ENCODE data around the gene OLFML2A.
"Not testable (repeated sequence)": the region's sequence is repeated elsewhere in the genome, so short reads cannot be mapped to it uniquely, and the experiment has no call there.

The OLFML2A gene

DNA sequence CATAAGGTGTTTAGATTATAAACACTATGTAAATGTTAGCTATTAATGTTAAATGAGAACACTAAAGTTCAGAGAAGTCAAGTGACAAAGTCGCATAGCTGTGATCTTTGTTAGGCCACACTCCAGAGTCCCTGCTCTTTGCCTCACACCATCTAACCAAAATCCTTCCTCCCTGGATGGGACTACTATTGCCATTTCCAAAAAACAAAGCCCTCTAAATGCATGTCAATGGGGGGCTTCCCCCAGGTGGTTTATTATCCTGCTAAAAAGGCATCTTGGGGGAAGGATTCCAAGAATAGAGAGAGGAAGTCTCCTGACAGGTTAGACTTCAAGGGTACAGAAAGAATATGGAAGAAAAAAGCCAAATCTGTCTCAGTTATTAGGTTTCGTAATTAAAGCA lies 16.2 kb upstream of the OLFML2A start:
- FAIRE-seq (no peak), DNase-seq (ENCODE audit: low spot score) (no peak)

DNA sequence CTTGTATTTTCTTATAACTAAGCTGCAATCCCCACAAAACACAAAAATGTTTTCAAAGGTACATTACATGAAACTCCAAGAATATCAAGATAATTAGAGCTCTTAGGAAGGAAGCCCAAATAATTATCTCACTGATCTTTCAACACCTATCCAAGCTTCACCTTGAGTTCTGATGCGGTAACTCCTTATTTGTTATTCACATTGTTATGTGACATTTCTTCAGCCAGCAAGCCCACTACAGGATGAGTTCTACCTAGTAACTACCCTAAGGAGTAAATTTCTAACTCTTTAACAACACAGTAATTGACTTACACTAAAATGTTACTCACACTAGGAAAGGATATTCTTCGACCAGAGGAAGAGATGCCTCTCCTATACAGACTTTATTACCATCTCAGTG lies 15.7 kb upstream of the OLFML2A start:
- no peak for DNase-seq (ENCODE audit: low spot score)
- FAIRE-seq: no peak

DNA sequence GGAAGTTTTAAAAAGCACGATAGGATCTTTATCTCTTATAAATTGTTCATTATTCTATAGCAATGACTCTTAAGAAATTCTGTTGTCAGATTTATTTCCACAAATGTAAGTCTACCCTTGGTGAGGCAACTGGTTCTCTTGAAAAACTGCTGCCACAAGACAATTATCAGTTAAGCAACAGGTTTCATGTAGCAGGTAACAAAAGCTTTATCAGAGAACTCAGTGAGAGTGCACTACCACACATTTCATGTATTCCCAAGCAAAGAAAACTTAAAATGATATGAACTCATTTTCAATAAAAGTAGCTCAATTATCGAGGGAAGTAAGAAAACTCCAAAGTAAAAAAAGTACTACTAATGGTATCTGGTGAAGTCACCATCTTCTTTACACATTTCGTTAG lies 15.2 kb upstream of the OLFML2A start:
- FAIRE-seq: no peak

DNA sequence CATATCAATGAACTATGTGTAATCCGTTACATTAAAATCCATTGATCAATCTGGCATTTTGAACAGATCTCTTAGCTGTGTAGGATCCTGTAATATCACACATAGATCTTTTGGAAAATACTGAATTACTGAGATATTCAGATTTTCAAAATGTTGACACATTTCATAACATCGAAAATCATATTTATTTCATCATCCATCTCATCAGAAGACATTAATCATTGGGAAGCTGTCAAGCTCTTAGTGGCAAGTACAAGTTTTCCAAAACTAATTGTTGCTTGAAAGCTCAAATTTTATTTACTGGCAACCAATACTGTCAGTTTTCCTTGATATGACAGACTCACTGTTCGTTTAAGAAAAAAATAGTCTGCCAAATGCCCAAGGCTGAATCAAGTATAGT lies 14.3 kb upstream of the OLFML2A start:
- FAIRE-seq (no peak), DNase-seq (ENCODE audit: low spot score) (no peak)

More for the DNA sequence above, 15.2 kb upstream of the OLFML2A start:
- no peak for DNase-seq (ENCODE audit: low spot score)

DNA sequence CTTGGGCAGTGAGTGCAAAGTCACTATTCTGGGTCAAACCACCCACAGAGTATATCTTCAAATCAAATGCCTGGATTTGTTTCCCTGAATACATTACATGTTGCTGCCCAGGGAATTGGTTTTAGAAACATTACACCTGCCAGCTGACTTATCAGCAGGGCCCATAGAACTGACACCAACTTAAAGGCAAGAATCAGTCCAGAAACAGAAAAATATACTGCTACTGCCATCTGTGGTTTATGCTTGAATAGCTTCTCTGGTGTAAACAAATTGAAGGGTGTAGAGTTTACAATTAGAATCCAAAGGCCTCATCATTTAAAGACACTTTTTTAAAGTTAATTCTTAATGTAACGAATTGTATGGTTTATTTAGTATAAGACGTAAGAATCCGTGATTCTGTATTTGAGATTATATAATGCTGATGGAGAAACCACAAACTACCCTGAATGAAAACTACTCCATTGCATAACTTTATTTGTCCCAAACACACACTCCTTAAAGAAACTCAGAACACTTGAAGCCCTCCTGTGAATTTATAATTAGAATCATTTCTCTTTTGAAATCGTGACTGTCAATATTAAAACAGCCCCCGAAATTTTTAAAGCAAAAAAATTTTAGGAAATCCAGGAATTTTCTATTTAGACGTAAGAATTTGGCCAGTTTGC lies 12.0 kb upstream of the OLFML2A start:
- DNase-seq (ENCODE audit: low spot score) (no peak), FAIRE-seq (no peak)

DNA sequence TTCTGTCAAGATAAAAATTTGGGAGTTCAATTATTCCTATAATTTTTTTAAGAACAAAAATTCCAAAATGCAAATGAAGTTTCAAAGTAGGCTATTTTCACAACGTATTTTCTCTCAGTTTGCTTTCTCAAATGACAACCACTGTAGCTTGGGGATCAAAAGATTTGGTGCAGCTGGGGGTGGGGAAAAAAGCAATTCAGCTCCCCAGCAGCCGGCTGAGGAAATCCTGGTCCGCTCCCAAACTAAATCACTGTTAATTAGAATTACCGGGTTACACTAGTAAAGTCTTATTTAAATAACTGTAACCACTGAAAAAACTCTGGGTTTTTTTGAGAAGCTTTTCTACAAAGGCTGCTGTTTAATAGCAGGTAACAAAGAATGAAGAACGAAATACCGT lies 11.5 kb upstream of the OLFML2A start:
- DNase-seq (ENCODE audit: low spot score) (no peak), FAIRE-seq (no peak)

DNA sequence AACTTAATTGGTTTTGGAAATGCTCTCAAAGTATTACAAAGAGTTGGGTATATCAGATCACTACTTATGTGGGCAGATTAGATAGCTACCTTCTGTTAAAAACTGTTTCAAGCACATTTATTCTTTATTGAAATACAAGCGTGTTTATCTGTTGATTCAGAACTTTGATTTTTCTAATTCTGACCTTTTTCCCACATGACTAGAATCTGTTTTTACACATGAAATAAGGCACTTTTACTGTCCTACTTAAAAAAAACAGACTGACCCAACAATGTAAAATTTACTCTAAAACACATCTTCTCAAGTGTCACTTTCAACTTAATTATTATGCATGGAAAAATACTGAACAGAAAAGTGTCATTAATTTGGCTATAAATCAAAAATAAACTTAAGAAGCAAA lies 10.6 kb upstream of the OLFML2A start:
- FAIRE-seq (no peak), DNase-seq (ENCODE audit: low spot score) (no peak)

DNA sequence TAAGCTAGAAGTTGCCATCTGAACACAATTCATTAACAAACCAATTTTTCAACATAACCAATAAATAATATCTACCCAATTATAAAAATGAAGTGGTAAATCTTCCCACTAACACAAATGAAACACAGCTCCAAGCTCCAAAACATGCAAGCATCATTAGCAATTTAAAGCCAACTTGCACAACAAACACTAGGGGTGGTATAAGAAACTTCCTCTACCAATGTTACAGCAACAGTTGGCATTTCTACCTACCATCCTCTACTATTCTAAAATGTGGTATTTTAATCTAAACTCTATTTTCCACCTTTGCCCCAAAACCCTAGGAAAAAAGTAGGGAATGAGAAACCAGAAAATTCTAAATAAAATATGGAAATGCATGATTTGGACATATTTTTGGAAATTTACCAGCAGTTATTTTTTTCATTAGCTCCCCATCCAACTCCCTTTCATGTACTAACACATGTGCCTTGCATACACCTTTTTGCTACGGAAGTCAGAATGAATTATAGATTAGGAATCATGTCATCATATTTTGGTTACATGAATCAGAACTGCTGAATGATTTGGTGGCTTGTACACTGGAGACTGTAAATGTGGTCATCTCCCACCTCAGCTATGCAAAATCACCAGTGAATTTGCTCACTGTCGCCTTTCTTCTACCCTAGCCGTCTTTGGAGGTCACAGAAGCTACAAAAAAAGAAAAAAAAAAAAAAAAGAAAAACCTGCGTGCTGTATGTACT lies 9.9 kb upstream of the OLFML2A start:
- FAIRE-seq: peak; percentile 55

DNA sequence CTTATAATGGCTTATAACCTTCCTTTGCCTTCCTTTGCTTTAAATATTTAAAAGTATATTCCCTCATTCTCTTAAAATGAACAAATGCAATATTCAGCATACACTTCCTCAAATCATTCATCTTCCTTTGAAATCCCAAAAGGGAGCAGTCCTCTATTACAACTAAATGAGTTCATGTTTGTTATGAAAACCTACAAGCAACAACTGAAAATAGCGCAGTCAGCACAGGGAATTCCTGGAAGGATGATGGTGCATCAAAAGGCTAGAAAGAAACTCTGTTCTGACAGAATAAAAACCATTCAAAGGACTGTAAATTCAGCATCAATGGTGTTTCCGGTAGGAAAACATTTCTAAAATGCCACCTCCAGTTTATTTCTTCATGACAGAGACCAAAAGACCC lies 9.1 kb upstream of the OLFML2A start:
- no peak for FAIRE-seq
- DNase-seq (ENCODE audit: low spot score): no peak

More for the DNA sequence above, 9.9 kb upstream of the OLFML2A start:
- DNase-seq (ENCODE audit: low spot score): no peak

DNA sequence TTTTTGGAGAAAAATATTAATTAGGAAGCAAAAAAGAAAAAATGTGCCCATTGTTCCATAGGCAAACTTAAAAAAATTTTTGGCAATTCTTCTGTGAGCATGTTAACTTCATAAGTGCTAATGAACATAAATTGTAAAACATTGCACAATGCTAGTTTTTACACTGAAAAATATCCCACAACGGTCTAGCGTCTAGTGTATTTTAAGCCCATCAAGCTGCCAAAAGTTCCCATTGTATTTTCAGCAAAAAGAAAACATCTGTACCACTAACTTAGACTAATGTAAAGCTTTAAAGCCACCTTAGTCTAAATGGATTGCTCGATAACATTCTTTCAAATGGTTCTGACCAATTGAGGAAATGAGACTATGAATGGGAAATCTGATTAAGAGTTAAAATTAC lies 8.6 kb upstream of the OLFML2A start:
- DNase-seq (ENCODE audit: low spot score): no peak
- peak; percentile 16 for FAIRE-seq

DNA sequence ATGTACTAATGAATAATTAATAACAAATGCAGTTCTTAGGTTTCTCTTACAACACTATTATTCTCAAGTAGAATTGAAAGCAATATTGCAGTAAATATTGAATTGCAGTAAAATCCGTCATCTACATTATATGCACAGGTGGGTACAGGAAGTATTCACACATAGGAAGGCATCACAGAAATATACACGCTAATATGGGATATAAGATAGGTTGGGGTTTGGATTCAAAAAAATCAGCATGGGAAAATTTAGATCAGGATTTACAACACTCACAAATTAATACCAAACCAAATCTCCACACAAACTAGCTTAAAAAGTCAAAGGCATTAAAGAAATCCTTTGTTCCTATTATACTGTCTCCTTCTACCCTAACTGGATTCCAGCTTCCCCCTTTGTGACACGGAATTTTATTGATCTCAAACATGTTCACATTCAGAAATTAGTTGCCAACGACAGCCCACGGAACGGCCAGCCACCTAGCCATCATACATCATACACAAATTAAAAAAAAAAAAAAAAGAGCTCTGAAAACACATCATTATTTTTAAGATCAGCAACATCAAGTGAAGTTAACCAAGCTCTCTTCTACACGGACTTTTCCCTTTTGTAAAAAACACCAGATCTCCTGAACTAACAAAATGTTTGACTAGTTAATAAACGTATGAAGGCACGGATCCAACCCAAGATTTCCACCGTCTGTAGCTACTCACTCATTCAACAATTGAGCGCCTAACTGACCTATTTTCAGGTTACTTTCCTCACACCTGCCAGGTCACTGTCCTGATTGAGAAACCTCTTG lies 8.0 kb upstream of the OLFML2A start:
- no peak for FAIRE-seq
- DNase-seq (ENCODE audit: low spot score): no peak

DNA sequence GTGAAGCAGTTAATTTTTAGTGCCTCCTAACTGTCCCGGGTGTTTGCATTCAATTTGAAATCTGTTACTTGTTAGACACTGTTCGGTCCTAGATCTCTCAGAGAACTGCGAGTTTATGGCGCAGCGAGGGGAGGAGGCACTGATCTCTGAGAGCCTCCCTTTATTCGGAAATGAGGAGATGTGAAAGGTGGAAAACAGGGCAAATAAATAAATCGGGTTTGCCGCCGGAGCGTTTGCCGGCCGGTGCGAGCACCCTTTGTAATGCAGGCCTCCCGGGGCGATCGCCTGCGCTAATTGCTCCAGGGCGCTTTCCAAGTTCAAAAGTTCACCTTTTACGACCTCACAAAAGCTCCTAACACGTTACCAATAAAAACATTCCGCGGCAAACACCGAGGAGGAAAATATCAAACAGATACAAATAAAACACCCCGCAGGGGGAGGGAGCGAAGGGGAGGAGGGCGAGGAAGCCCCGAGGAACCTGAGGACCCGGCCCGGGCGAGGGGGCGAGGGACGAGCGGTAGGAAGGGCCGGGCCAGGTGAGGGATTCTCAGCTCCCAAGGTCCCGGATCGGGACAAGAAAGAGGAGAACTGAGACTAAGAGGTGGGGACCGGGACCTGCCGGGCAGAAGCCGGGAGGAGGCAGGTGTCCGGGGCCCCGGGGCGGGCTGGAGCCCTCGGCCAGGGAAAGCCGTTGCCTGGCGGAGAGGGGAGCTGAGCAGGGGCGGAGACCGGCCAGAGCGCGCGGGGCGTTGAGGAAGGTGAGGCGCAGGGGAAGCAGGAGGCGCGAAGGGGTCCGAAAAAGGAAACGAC lies 7.2 kb upstream of the OLFML2A start:
- FAIRE-seq: no peak
- DNase-seq (ENCODE audit: low spot score): no peak

DNA sequence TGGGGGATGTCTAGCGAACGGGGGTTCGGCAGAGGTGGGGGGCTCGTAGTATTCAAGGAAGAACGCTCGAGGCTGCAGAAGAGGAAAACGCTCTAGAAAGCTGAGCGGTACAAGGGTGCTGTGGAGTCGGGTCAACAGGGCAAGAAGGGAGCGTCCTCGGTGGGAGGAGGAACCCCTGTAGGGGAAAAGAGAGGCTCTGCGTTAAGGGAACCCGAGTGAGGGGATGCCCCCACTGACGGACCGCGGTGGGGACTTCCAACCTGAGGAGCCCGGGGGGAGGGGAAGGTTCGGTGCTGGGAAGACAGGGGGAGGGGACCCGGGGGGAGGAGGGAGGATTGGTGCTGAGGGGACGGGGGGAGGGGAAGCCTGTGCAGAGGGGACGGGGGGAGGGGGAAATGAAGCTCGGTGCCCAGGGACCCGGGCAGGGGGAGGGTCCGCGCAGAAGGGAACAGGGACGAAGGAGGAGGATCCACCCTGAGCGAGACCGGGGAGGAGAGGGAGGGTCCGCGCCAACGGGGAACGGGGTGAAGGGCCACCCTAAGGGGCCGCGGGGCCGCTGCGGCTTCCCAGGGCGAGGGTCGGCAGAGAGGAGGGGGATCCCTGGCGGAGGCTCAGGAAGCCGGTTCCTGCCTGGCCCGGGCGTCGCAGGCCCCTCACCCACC lies 6.4 kb upstream of the OLFML2A start:
- FAIRE-seq (no peak), DNase-seq (ENCODE audit: low spot score) (no peak)

DNA sequence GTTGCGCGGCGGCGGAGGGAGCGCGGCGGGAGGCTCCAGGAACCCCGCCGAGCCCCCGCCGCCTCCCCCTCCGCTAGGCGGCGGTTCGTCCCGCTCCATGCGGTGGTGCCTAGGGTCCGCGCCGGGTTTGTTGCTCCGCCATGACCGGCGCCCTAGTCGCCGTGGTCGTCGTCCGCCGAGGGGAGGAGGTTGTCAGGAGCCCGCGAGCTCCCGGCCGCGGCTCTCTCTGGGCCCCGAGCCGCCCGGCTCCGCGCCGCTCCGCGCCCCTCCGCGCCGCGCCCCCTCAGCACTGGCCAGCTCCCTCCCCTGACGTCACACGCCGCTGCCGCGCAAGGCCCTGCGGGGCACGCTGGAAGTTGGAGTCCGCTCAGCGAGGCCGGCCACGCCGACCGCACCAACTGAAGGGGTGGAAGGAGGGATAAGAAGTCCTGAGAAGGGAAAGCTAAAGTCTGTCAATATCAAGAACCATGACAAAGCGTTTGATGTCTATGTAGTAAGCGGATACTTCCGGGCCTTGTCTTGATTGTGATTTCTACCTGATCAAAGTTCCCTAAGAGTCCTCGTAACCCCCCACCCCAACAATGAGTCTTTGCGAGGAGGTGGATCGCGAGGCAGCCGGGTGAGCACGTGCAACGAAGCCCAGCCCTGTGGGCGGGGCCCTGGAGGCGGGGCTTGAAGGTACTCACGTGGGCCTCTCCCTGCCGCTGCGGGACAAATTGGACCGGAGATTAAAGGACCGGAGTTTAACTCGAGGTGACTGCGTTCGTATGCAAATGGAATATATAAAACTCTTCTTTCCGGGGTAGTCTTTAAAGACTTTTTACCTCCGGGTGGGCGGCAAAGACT lies 5.7 kb upstream of the OLFML2A start, which contains the start of gene NR6A1:
NR6A1 (minus strand) TSS at position 291 of the 846 bp plus-strand sequence.
- FAIRE-seq (peak; percentile 76), DNase-seq (ENCODE audit: low spot score) (peak; percentile 88)

DNA sequence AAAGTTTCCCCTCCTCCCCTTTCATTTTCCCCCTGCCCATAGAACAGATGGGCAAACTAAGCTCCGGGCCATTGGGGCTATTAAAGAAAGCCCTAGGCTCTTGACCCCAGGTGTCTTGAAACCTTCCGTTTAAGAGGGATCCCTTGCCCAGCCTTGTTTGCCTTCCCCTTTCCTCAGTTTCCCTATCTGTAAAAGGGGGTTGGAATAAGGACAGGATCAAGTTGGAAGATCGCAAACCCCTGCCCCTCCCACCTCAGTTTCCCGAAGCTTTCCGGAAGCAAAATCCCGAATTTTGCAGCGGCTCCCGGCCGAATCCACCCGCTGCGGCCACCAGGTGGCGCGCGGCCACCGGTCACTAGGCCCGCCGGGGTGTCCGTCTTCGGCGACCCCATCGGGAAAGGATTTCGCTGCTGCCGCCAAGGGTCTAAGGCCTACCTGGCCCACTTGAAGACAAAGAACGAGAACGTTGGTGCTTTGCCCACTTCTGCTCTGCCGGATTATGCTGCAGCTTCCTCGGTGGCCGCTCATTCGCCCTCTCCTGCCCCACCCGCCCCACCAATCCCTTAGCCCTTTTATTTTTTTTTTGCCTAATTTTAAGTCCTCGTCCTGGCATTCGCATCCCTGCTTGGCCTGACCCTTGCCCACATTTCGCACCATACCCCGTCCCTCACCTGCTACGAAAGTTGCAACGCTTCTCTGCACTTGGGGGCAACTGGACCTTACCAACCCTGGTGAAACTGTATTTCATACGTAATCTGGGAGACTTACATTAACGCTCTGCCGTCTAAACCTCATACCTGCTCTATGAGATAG lies 4.9 kb upstream of the OLFML2A start:
- no peak for FAIRE-seq
- DNase-seq (ENCODE audit: low spot score): peak; percentile 52

DNA sequence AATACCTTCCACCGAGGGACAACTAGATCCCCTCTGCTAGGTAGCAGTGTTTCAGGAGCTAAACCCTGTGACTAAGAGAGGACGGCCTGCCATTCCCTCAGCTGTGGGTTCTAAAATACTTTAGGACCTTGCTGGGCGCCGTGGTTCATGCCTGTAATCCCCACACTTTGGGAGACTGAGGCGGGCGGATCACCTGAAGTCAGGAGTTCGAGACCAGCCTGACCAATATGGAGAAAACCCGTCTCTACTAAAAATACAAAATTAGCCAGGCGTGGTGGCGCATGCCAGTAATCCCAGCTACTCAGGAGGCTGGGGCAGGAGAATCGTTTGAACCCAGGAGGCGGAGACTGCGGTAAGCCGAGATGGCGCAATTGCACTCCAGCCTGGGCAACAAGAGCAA lies 4.1 kb upstream of the OLFML2A start:
- not testable (repeated sequence) for FAIRE-seq; DNase-seq (ENCODE audit: low spot score)

DNA sequence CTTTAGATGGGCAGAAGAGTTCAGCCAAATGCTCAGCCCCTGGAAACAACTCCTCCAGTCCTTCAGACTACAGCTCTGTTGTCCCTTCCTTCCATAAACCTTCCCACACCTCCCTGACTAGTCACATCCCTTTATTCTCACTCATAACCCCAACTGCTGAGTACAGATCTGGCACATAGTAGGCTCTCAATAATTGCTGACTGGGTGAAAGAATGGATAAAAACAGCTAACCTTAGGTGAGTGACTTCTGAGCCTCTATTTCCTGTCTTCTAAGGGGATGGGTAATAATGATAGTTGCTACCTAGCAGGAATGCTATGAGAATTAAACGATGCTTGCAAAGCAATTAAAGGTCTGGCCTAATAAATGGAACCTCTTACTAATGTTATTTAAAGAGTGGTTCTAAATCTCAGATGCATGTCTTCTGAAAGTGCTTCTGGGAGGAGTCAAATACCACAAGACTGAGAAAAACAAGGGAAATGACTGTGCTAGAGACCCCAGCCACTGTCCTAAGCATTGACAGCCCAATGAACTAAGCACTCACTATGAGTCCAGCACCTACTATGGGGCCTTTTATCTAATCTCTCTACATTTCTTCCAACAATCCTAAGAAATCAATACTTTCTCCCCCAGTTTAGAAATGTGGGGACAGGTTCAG lies 3.3 kb upstream of the OLFML2A start:
- DNase-seq (ENCODE audit: low spot score) (no peak), FAIRE-seq (no peak)
